ENCODE data around the gene TRAF7.

DNA sequence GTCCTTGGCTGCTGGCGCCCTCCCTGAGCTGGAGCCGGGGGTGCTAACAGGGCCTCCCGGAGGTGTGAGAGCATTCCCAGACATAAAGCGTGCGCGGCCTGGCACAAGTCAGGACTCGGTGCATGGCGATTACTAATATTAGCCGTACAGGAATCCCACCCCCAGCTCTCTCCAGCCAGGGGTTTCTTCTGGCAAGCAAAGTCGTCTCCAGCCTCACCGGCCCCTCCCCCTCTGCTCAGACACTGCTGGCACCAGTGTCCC lies 35.8 kb downstream of the TRAF7 start:
- TF ChIP-seq, protein P1, sequence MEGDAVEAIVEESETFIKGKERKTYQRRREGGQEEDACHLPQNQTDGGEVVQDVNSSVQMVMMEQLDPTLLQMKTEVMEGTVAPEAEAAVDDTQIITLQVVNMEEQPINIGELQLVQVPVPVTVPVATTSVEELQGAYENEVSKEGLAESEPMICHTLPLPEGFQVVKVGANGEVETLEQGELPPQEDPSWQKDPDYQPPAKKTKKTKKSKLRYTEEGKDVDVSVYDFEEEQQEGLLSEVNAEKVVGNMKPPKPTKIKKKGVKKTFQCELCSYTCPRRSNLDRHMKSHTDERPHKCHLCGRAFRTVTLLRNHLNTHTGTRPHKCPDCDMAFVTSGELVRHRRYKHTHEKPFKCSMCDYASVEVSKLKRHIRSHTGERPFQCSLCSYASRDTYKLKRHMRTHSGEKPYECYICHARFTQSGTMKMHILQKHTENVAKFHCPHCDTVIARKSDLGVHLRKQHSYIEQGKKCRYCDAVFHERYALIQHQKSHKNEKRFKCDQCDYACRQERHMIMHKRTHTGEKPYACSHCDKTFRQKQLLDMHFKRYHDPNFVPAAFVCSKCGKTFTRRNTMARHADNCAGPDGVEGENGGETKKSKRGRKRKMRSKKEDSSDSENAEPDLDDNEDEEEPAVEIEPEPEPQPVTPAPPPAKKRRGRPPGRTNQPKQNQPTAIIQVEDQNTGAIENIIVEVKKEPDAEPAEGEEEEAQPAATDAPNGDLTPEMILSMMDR (IDR thresholded peaks at IDR 0.05): no peak
- TF ChIP-seq POLR2A (IDR thresholded peaks at IDR 0.05; ENCODE audit: low read depth): no peak
